ENCODE measurements around the gene PTPN22. TPM values are rescaled to one million over a fixed set of nuclear protein-coding genes. Genes with fewer than 3 reads are reported as not detected.

The PTPN22 gene
- total RNA-seq, 1 donor from 2014 or later: 1.9 TPM

GRCh38 chr1:113793878-113794834, 77.4 kb downstream of the PTPN22 start:
- no peak for ATAC-seq

GRCh38 chr1:113792986-113793385, 78.5 kb downstream of the PTPN22 start:
- ATAC-seq: no peak

GRCh38 chr1:113792471-113792870, 79.0 kb downstream of the PTPN22 start:
- no peak for ATAC-seq

- ATAC-seq: no peak
These were observed 82.7 kb downstream of the PTPN22 start for GRCh38 chr1:113788802-113789201.

- ATAC-seq: no peak
These were observed 83.8 kb downstream of the PTPN22 start for GRCh38 chr1:113787663-113788062.

- no peak for ATAC-seq
These were observed 85.4 kb downstream of the PTPN22 start for GRCh38 chr1:113786069-113786468.

GRCh38 chr1:113784104-113784779, 87.3 kb downstream of the PTPN22 start:
- ATAC-seq: peak; percentile 67

- peak; percentile 81 for ATAC-seq
These were observed 88.0 kb downstream of the PTPN22 start for GRCh38 chr1:113783254-113784103.

GRCh38 chr1:113782406-113782805, 89.1 kb downstream of the PTPN22 start:
- ATAC-seq: no peak

GRCh38 chr1:113780374-113781146, 91.0 kb downstream of the PTPN22 start:
- ATAC-seq: no peak

GRCh38 chr1:113779542-113779941, 92.0 kb downstream of the PTPN22 start:
- ATAC-seq: no peak

GRCh38 chr1:113777561-113777960, 94.0 kb downstream of the PTPN22 start:
- no peak for ATAC-seq

GRCh38 chr1:113770031-113770430, 101.5 kb downstream of the PTPN22 start:
- no peak for ATAC-seq

- no peak for ATAC-seq
These were observed 101.9 kb downstream of the PTPN22 start for GRCh38 chr1:113769601-113769970.

GRCh38 chr1:113768916-113769600, 102.5 kb downstream of the PTPN22 start:
- ATAC-seq: no peak

- ATAC-seq: no peak
These were observed 105.9 kb downstream of the PTPN22 start for GRCh38 chr1:113765306-113766230.

Data from esophagus mucosa (tissue), 1 donor.